PC-9 (cell line): ENCODE measurements around the gene ARL8B.

Source experiments
- CTCF ChIP-seq: fragments of 200-600 bp; sonication (generic); conservative IDR thresholded peaks from 2 replicates; pipeline ENCODE4 v1.6.1; 2017; ENCODE audit warnings: mixed run types, antibody characterized with exemption, mild to moderate bottlenecking, moderate library complexity
- EZH2 ChIP-seq: fragments of 200-600 bp; sonication (generic); IDR thresholded peaks from 2 replicates; pipeline ENCODE4 v1.8.0; 2017; ENCODE audit warnings: antibody characterized with exemption, low read depth

- TF ChIP-seq CTCF (no peak), EZH2 (no peak)
These were observed 1.8 kb downstream of the ARL8B start for GRCh38 chr3:5123937-5124336.
